ENCODE measurements around the gene CLNK. TPM values are rescaled to one million over a fixed set of nuclear protein-coding genes. Genes with fewer than 3 reads are reported as not detected.

Gene CLNK
- total and polyA plus RNA-seq, 7 donors: 0.44 TPM; not detected in 6

- intact Hi-C loops (cut with DNase I): loop anchor here (2.0 kb wide), 1 partner anchor 847 kb away; the partner anchor contains the start of gene HS3ST1
- WGBS, 2 donors: 52 to 60% methylated on average over 3 of the region's 3 CpGs
- H3K4me1 ChIP-seq: peaks cover 0 to 12% (median 3%) of the 10 kb centered on the region in 4 donors
- H3K9me3 ChIP-seq: no peaks in the 10 kb centered on the region
- H3K36me3 ChIP-seq: no peaks in the 10 kb centered on the region
- no peaks in the 10 kb centered on the region for H3K27me3 ChIP-seq
- H3K27ac ChIP-seq: no peak overlapping the region
- DNase-seq: no peak
- TF ChIP-seq CTCF (IDR thresholded peaks at IDR 0.05): peak; percentile 40 to 89 (median 78)
- TF ChIP-seq EP300 (IDR thresholded peaks at IDR 0.05): no peak
- no peak overlapping the region for H3K4me3 ChIP-seq
These were observed 102.4 kb downstream of the CLNK start for GRCh38 chr4:10582059-10582686.

GRCh38 chr4:10581022-10581421 lies 103.5 kb downstream of the CLNK start:
- no peak for DNase-seq
- TF ChIP-seq POLR2A (IDR thresholded peaks at IDR 0.05) (no peak), POLR2AphosphoS5 (IDR thresholded peaks at IDR 0.05) (no peak), CTCF (IDR thresholded peaks at IDR 0.05) (no peak), EP300 (IDR thresholded peaks at IDR 0.05) (no peak)
- Histone ChIP-seq H3K36me3 (no peaks in the 10 kb centered on the region), H3K4me1 (peaks cover 0 to 12% (median 3%) of the 10 kb centered on the region in 4 donors), H3K4me3 (no peak overlapping the region), H3K9me3 (no peaks in the 10 kb centered on the region), H3K27me3 (no peaks in the 10 kb centered on the region), H3K27ac (no peak overlapping the region)
- 87 to 90% methylated on average over 3 of the region's 3 CpGs for WGBS, 2 donors
- intact Hi-C loops (cut with DNase I): no loop called here

GRCh38 chr4:10579648-10580047 lies 104.9 kb downstream of the CLNK start:
- H3K27ac ChIP-seq: no peak overlapping the region
- no peaks in the 10 kb centered on the region for H3K36me3 ChIP-seq
- H3K4me3 ChIP-seq: no peak overlapping the region
- 76 to 97% methylated on average over 1 of the region's 1 CpG for WGBS, 2 donors
- no peaks in the 10 kb centered on the region for H3K9me3 ChIP-seq
- TF ChIP-seq POLR2AphosphoS5 (IDR thresholded peaks at IDR 0.05) (no peak), EP300 (IDR thresholded peaks at IDR 0.05) (no peak), POLR2A (IDR thresholded peaks at IDR 0.05) (no peak), CTCF (IDR thresholded peaks at IDR 0.05) (no peak)
- intact Hi-C loops (cut with DNase I): no loop called here
- peaks cover 0 to 12% (median 3%) of the 10 kb centered on the region in 4 donors for H3K4me1 ChIP-seq
- no peaks in the 10 kb centered on the region for H3K27me3 ChIP-seq
- DNase-seq: no peak

GRCh38 chr4:10577508-10578426 lies 106.8 kb downstream of the CLNK start:
- no peaks in the 10 kb centered on the region for H3K4me1 ChIP-seq
- TF ChIP-seq POLR2AphosphoS5 (IDR thresholded peaks at IDR 0.05) (no peak), EP300 (IDR thresholded peaks at IDR 0.05) (no peak), POLR2A (IDR thresholded peaks at IDR 0.05) (no peak), CTCF (IDR thresholded peaks at IDR 0.05) (no peak)
- no peaks in the 10 kb centered on the region for H3K9me3 ChIP-seq
- no peaks in the 10 kb centered on the region for H3K36me3 ChIP-seq
- WGBS, 2 donors: 49 to 67% methylated on average over 11 of the region's 11 CpGs
- no peak overlapping the region for H3K27ac ChIP-seq
- H3K27me3 ChIP-seq: no peaks in the 10 kb centered on the region
- DNase-seq: no peak
- no peak overlapping the region for H3K4me3 ChIP-seq
- intact Hi-C loops (cut with DNase I): no loop called here
